Measurements from ENCODE around the gene BRD3OS.

The BRD3OS gene

DNA sequence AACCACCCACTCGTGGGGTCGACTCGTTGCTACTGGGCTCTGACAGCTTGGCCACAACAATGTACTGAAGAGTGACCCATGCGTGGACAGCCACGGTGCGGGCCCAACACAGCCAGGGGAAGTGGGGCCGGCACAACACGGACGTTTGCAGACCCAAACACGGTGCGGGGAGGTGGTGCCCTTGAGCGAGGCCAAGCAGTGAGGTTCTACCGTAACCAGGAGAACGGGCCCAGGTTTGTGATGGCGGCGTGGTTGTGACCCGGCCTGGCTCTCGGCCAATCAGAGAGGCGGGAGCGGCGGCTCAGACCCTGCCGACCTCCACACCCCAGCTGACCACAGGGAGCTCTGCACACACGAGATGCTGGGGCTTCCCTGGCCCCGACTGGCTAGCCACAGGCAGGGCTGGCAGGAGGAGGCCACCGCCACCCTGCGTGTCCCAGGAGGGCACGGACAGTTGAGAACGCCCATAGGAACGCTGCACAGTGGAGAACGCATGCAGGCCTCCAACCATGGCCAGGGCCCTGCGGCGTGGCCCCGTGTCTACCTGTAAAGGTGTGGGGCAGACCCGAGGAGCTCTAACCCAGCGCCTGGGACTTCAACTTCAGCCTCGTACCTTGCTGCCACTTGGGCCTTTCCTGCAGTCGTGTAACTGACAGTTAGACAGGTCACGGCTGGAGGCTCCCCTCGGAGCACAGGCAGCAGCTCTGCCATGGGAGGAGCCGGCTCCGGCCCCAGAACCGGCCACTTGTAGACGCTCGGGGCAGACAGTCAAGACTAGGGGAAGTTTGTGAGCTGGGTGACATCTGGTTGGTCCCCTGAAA is 28.9 kb downstream of the BRD3OS start:
- DNase-seq = no peak

DNA sequence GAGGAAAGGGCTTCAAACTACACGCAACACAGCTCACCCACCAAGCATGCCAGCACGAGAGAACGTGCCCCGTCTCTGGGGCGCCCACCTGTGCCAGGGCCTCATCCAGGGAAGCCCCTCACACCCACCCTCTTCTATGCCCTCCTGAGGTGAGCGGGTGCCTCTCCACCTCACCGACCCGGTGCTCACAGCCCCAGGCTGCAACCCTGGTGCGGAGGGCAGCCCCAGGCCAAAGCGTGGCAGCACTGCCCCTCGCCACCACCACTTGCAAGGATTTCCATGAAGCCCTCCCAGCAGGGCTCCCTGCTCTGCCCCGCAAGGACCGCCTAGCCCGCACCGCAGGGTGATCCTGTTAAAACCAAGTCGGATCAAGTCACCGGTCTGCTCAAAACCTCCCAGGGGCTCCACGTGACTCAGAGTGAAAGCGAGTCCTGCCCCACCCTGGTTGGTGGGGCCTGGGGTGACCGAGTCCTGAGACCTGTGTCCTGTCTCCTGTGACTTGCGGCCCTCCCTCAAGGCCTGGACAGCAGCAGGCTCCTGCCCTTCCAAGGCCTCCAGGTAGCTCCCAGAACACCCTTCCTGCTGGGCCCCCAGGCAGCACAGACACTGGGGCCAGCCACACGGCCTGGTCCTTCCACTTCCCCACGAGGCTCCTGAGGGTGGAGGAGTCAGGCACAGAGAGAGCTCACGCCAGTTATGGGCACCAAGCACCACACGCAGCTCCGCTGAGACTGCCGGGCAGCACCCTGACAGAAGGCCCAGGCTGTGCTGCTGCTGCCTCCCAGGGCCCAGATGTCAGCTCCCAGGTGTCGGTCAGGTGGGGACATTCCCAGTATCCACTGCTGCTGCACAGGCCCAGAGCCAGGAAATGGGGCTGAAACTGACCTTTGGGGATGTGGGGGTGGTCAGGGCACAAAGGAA is 29.9 kb downstream of the BRD3OS start:
- no peak for DNase-seq

DNA sequence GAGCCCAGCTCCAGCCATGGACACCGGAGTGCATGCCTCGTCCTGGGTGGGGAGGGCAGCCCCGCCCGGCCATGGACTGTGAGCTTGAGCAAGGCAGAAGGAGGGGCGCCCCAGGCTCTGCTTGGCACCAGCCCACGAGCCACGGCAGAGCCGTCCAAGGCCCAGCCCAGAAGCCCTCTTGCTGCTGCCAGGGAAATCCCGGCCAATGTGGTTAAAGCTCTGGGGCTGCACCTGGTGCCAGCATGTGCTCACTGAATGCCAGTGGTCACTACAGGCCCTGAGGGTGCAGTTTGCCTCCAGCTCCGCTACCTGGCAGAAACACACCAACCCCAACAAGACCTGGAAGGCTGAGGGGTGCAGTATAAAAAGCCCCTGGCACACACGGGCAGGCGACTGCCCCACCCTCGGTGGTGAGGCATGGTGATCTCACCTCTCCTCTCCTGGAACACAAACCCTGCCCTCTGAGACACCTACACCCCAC is 30.7 kb downstream of the BRD3OS start:
- DNase-seq = no peak

DNA sequence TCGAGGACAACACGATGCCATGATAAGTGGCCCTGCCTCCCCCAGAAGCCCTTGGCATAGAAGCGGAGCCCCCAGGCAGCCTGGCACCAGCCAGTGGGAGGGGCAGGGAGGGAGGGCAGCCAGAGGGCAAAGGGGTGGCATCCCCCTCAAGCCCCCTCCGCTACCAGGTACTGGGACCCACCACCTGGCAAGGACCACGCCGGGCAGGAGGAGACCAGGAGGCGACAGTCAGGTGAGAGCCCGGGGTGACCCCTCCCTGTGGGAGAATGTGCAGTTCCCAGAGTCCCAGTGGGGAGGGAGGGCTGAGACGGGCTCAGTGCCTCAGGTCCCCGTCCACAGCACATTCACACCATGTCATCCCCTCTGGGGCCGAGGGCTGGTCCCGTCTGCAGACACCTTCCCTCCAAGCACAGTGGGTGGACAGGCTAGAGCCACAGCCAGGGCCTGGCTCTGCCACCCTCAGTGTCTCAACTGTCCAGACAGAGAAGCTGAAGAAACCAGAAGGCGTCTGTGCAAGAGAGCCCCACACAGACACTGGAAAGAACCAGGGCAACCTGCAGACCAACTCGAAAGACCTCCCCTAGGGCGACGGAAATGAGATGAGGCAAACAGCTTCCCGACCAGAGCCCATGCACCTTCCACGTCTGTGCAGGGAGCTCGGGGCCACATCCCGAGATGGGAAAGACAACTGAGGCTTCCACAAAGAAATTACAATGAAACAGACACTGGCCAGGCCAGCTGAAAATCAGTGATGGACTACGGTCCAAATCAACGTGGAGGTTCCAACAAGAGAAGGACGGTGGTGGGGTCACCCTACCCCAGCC is 31.4 kb downstream of the BRD3OS start:
- no peak for DNase-seq

DNA sequence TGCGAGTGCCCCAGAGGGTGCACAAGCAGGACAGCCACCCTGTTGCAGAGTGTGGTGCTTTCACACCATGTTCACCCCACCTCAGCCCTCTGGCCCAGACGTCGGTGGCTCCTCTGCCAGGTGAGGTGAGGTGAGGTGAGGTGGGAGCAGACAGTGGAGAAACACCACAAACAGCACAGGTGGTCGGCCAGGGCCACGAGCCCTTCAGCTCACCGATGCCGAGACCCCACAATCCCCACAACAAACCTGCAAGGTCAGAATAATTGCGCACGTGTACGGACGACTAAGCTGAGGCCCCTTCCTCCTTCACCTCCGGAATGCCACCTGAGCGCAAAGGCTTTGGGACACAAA is 32.0 kb downstream of the BRD3OS start:
- no peak for DNase-seq

DNA sequence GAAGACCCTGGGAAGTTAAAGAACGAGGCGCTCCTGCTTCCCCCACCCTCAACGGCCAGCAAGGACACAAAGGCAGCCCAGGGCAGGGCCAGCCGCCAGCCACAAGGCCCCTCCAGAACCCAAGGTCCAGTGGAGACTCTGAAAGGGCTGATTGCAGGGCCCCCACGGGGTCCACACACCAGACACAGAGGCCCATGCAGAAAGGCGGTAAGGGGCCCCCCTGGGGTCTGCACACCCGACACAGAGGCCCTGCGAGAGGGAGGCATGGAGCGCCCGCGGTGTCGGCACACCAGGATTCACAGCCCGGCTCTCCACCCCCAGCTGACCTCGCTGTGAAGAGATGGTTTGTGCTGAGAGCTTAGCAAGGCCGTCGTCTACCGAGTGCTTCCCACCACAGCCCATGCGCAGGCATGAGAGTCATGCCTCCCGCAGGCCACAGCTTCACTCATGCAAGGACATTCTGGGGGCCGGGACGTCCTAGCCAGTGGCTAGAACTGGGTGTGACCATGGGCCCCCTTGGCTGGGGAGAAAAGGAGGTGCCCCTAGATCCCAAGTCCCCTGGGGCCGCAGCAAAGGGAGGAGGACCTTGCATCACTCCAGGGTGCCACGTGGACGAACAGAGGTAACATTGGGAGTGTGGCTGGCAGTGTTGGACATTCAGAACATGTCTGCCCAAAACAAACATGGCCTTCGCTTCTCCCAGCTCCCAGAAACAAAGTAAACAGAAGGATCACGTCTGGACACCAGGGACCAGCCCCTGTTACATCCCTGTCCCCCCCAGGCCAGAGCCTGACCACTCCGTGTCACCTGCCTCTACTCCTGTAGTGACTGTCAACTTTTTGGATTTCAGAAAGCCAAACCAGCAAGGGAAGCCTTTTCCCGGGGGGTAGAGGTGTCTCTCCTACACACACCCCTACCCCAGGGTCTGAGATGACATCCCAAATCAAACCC is 32.7 kb downstream of the BRD3OS start:
- no peak for DNase-seq

DNA sequence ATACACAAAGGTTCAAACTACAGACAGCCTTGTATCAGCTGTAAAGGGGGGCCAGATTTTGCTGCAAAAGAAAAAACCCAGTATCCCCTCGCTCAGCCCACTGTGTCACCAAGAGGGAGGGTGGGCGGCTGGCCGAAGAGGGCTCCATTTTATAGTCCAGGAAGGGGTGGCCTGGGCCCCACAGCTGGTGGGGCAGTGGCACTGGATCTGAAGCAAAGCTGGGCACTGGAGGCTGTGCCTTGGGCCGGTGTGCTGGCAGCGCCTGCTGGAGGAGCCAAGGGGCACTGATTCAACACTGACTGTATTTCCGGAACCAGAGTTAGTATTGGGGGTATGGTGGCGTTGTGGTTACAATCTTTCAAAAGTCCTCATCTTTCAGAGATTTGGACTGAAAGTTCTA is 33.4 kb downstream of the BRD3OS start:
- DNase-seq = no peak

DNA sequence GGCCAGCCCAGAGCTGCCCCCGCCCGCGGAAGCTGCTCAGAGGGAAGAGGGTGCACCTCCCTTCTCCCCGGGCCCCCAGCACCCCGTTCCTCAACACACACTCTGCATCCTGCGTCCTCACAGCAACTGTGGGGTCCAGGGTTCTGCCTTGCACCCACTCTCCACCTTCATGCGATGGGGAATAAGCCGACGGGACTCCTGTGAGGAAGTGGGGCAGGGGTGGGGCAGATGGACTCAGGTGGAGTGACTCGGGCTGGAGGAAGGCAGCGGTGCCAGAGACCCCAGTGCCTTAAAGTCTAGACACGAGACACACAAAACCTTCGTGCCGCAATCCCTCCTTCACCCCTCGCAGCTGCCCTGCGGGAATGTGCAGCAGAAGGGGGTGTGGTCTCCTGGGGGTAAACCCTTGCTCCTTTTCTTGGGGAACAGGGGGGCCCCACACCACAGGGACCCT is 33.9 kb downstream of the BRD3OS start:
- DNase-seq = no peak

DNA sequence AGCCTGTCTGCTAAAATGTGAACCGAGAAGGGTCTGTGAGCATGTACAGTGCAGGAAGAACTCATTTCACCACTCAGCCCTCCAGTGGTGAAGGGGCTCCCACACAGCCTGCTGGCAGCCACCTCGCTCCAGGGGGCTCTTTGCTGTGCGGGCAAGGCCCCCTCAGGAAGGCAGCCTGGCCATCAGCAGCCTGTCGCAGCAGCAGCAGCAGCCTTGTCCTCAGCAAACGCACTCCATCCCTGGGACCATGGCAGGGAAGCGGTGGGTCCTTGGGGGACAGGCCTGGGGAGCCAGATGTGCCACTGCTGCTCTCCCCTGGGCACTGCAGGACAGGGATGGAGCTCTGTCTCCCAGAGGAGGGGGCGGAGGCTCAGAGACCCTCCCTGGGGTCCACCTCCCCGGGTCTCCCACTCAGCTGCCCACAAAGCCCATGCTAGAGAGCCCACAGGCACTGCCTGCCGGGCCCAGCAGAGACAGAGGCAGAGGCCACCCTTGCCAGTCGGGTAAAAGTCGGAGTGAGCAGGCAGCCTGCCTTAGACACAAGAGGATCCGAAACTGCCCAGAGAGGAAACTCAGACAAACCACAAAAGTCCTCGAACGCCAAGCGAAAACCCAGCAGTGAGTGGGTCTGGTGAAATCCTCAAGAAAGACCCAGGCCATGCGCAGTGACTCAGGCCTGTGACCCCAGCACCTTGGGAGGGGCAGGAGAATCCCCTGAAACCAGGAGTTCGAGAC is 34.5 kb downstream of the BRD3OS start:
- DNase-seq = no peak

DNA sequence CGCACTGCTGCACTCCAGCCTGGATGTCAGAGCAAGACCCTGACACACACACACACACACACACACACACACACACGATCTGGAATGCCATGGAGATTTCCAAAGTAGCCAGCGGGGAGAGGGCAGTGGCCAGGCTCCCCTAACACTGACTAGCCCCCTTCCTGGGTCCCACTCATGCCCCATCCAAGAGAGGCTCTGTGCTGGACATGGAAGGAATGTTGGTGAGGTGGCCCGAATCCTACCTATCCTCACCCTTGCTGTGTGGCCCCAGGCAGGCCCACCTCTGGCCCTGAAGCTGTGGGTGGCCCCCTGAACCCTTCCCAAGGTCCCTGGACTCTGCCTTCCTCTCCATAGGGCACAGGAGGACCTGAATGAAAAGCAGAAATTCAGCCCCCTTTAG is 35.3 kb downstream of the BRD3OS start:
- no peak for DNase-seq

DNA sequence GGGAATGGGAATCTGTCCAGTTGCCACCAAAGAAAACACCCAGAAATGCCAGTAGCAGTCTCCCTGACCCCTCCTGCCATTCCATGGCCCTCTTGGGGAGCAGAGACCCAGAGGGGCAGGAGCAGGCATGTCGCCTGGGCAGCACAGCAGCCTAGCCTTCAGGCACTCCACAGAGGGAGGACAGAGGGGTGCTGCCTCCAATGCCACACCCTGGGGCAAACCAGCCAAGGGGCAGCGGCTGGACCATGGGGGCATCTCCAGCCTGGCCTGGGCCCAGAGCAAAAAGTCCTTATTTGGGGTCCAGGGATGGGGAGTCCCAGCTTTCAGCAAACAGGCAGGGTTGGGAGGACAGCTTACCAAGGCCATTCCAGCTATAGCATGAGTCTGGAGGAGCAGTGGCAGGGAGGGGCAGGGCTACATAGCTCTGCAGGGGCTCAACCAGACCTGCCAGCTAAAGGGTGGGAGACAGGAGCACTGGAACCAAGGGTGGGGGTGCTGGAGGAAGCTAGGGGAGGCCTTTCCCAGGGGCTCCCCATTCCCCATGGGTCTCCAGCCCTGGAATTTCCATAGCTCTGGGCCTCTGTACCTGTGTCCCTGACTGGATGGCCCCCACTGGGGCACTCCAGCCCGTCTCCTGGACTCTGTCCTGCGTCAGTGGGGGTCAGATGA is 35.9 kb downstream of the BRD3OS start:
- DNase-seq = no peak

DNA sequence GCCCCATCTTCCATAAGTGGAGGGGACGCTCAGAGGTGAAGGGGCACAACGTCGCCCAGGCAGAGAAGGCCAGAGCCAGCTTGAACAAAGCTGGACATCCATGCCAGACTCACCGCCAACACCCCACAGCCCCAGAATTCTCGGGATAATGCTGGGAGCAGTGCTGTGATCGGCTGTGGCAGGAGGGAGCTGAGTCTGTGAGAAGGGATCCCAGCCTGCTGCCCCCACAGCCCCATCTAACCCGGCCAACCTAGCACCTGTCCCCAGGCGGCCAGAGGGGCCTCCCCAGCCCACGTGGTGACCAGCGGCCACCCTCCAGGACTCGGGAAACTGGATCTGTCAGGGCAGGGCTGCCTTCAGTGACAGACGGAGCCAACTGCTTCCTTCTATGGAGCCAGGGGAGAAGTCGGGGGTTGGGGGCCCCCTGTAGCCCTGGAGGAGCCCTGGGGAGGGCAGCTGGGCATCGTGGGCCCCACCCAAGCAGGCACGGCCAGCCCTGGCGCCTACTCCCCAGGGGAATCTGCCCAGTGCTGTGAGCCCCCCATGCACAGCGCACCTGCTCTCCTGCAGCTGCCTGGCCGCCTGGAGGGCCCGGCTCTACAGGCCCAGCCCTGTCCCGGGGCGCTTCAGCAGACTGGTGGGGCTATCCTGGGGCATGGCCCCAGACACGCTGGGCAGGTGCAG is 36.5 kb downstream of the BRD3OS start:
- DNase-seq = no peak

DNA sequence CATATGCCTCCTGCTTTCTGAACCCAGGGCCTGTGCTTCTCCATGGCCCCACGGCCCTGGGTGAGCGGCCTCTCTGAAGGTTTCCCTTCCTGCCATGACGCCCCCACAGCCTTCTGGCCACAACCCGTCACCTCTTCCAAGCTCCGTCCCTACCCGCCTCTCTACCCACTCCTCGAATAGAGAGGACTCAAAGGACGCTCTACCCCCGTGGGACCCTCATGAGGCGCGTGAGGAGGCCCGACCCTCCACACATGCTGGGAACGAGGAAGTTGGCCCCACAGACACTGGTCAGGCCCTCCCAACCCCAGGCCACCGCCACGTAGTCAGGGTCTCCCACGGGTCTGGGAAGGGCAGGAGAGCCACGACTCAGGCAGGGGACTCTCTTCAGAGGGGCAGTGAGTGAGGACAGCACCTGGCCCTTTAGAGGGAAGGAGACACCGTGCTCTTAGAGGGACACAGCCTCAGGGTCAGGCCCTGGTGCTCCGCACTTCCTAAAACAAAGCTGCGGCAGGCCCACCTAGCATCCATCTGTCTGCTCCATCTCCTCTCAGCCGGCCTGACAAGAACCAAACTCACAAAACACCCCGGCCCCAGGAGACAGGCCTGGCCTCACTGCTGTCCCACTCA is 37.3 kb downstream of the BRD3OS start:
- DNase-seq = no peak

DNA sequence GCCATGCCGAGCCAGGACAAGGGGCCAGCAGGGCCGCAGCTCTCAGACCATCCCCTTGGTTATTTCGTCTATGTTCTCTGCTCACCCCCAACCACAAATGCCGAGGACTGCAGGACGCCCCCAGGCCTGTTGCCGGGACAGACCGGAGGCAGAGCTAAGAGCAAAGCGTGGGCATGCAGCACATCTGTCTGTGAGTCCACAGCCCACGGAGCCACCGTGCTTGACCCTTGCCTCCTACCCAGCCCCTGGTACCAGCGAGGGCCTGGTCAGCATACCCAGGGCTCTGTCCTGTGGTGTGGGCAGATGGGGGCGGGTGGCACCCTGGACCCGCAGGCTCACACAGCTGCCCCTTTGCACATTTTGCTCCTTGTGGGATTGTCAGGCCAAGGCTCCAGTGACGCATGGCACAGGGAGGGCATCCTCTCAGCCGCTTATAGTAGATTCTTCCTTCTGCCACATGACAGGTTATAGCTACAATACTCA is 37.8 kb downstream of the BRD3OS start:
- DNase-seq = no peak

DNA sequence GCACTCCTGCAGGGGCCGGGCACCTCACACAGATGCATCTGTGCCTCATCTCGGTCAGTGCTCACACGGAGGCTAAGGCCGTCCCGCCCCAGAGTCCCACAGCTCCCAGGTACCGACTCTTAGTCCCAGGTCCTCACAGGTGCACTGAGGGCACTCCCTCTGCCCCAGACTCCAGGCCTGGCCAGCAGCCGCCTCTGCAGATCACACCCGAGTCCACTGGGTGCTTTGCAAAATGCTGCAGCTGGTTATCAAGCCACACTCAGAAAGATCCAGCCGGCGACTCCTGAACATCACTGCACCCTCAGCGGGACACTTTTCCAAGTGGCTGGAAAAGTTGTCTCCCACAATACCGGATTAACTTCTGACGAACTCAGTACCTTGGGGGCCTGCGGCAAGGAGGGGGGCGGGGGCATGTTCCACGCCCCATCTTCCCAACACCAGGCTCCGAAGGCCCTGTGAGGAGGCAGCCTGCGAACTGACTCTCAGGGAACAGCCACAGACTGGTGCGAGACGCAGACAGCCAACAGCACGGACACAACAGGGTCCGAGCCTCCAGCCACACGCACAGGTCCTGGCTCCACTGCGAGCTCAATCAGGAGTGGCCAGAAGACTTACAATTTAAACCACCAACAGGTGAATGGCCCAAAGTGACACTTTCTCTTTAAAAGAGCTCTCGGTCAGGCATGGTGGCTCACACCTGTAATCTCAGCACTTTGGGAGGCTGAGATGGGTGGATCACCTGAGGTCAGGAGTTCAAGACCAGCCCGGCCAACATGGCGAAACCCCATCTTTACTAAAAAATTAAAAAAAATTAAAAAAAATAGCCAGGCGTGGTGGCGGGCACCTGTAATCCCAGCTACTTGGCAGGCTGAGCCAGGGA is 38.5 kb downstream of the BRD3OS start:
- DNase-seq = no peak

DNA sequence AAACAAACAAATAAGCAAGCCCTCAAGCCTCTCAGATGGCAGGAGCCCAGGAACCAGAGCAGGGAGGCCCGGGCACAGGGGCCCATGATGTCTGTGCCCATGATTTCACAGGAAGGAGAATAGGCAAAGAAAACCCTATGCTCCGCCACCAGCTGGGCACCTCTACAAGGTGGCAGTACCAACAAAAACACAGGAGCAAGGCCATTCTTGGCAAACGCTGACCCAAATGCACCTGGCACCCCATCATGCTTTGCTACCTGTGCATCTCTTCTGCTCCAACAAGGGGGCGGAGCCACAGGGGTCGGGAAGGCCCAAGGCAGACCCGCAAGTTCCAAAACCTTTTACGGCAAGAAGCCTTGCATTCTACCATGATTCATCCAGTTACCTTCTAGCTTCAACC is 39.4 kb downstream of the BRD3OS start:
- no peak for DNase-seq

DNA sequence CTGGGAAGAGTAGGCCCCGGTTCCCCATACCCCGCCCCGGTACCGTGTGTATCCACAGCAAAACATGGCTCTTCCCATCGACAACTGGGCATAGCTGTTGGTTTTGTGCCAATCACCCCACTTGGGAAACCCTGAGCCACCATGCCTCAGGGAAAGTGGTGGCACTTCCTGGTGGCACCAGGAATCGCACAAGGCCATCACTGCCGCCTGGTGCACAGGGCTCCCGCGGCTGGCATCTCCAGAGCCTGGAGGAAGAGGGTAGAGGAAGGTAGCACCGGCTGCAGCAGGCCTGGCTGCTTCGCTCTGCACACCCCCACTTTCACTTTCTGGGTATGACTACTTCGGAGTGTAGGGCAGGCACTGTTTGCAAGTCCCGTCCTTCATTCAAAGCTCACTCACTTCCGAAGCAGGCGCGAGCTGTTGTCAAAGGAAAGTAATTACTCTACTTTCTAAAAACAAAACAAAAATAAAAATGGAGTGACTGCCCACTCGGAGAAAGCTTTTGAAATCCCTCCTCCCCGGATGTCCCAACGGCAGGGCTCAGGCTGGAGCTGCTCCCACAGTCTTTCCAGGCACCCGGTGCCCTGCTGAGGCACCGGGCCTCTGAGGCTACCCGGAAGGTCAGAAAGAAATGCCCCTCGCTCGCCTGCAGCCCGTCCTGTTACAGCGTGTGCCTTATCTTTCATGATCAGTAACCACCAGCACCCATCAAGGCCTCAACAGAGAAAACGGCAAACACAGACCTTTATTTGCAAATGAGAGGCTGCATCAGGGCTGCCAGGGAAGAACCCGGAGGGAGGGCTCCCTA is 40.5 kb downstream of the BRD3OS start:
- no peak for DNase-seq
